ENCODE data around the gene VRK1.

The VRK1 gene

DNA sequence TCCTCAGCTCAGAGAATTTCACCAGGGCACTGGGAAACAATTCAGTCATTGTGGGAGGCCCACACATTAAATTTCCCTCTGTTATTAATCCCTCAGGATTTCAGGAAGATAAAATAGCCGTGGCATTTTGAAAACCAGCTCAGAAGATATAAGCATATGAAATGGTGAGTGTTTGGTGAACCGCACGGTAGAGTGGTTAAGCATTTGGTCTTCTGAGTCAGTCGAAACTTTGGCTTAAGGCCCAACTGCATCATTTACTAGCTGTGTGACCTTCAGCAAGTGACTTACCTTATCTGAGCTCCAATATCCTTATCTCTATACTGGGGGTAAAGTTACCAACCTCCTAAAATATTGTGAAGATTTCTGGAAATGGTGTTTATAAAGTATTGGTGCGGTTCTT, 5.2 kb upstream of the VRK1 start:
- no peak for DNase-seq (ENCODE audit: low spot score)

DNA sequence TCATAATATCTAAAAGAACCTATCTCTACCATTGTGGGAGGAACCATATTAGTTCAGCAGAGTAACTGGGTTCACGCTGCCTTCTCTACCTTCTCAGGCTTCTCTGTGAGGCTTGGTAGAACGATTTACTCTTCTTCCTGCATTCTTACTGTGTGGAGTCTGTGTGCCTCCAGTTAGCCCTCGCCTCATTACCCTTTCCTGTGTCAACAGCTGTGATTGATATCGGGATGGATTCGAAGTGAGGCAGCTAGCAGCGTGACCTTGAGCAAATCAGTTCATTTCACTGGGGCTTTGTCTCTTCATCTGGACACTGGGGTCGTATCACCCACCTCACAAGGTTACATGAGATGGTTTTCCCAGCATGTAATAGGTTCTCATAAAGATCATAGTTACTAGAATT, 4.6 kb upstream of the VRK1 start:
- no peak for DNase-seq (ENCODE audit: low spot score)

DNA sequence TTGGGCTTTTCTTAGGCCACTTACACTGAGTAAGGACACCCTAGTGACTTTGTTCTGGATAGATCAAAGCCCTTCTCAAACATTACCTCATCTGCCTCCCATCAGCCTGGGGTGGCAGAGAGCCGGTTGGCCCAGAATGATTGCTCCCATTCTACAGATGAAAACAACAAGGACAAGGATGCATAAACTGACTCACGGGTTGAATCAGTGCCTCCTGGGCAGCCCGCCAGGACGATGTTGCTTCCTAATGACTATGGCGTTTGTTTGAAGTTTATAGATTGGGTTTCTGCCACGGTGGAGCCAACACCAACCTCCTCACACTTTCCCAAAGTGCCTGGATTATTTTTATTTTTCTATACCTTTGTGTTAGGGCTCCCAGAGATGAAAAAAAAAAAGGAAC, 3.6 kb upstream of the VRK1 start:
- DNase-seq (ENCODE audit: low spot score) = no peak

DNA sequence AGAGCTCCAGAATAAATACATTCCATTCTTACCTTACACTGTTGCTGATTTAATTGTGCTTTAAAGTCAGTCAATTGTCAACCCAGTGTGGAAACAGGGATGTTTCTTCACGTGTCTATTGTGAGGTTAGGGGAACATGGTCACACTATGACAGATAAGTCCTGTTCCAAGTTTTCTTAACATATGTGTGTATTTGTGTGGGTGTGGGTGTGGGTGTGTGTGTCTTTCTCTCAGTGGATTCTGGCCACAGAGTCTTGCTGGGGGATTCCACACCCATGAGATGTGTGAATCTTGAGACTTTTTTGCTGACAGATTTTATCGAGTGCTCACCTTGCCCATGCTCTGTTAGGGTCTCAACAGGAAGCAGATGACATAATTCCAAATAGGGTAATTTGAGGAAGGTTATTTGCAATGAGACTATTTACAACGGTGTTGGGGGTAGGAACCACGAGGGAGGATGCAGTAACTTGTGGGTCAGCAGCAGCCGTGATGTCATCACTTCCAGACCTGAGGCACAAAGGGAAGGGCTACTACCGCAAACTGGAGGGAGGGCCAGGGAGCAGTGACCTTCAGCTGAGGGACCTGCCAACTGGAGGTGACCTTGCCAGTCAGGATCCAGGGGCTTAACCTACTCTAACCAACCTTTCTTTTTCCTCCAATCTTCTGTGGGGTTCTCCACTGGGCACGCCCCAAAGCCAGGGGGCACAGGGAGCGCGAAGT, 1.9 kb upstream of the VRK1 start:
- DNase-seq (ENCODE audit: low spot score) = no peak

DNA sequence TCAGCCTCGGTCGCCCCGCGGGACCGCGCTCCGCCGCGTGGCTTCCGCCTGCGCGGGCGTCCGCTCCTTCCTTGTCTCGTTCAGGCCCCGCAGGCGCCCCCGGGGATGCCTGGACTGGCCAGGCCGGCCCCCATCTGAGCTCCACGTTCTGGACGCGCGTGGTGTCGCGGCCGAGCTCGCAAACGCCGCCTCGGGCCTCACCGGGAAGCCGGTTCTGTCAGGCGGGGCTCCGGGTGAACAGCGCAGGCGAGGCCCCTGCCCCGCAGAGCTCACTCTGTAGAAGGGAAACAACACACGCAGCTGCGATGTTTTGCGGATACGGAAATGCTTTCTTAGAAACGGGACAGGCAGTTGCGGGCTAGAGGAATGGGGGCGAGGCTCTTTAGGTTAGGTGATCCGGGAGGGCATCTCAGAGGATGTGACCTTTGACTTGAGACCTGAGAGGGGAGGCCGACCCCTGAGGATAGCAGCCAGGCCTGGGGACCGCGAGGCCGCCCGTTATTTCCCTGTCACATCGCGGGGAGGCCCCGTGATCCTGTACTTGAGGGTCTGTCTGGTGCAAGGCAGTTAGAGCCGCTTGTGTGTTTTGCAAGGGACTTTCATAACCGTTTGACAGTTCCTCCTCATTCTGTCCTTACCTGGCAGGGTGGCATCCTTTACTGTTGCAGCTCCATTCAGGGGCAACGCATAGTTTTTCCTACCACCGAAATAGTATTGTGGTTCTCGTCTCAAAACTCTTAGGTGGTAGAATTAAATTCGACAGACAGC, 584 bp downstream of the VRK1 start:
- no peak for DNase-seq (ENCODE audit: low spot score)

DNA sequence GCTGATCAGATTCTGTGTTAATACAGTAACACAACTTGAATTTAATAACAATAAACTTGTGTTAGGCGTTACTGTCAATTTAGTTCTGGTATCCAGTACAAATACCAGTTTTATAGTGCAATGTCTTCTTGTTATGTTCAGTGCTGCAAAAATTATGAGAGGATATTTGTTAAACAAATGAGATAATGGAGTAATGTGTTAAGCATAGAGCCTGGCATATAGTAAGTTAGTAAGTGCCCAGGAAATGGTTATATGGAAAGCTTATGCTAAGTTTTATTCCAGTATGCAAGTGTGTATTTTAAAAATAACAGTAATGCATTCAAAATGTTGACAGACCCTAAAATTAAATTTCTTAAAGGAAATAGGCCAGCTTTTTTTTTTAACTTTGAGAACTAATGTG, 1.8 kb downstream of the VRK1 start:
- DNase-seq (ENCODE audit: low spot score) = no peak

DNA sequence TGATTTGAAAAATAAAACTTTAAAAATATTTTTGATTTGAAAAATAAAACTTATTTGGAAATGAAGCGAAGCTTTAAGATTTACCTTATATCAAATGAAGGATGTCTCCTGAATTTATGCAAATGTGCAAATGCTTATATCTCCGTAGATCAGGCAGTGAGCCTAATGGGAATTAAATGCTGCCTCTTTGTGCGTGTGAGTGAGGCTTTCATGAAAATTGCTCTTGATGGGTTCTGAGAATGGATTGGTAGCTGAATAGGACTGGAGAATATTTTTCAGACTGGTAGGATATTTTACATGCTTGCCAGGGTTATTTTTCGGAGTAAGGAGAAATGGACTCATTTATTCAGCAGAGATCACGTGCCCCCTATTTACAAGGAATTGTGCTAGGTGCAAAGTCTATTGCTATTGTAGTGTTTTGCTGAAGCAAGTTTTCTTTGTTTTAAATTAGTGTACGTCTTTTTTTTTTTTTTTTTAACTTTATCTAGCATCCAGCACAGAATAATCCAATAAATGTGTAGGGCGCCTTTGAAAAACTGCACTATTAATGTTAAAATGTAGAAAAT, 2.4 kb downstream of the VRK1 start:
- no peak for DNase-seq (ENCODE audit: low spot score)

DNA sequence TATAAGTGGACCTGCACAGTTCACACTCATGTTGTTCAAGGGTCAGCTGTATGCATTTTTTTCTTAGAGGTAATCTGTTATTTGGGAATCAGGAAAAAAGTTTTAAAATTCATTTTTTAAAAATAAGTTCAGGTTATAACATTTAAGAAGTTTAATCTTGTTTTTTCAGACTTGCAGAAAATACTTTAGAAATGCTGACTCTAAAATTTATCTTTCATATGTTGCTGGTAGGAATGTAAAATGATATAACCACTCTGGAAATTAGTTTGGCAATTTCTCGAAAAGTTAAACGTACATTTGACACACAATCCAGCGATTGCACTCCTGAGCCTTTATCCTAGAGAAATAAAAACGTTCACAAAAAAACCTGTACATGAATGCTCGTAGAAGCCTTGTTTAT, 4.7 kb downstream of the VRK1 start:
- no peak for DNase-seq (ENCODE audit: low spot score)

DNA sequence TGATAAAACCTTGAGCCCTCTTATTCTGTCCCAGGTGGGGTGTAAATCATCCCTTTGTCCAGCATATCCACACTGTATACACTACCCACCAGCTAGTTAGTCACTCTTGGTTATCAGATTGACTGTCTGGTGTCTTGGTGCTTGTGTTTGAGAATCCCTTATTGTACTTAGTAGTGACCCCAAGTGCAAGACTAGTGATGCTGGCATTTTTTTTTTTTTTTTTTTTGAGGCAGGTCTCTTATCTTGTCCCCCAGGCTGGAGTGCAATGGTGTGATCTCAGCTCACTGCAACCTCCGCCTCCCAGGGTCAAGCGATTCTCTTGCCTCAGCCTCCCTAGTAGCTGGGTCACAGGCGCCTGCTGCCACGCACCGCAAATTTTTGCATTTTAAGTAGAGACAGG, 5.8 kb downstream of the VRK1 start:
- no peak for DNase-seq (ENCODE audit: low spot score)

DNA sequence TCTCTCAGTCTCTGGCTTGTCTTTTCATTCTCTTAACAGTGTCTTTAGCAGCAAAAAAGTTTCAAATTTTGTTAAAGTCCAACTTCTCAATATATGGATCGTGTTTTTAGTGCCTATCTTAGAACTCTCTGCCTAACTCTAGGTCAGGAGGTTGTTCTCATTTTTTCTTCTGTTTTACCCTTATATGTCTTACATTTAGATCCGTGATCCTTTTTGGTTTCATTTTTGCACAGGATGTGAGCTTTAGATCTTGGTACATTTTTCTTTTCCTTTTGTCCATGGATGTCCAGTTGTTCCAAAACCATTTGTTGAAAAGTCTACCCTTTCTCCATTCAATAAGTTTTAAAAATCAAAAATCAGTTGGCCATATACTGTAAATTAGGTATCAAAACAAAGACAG, 6.8 kb downstream of the VRK1 start:
- no peak for DNase-seq (ENCODE audit: low spot score)

DNA sequence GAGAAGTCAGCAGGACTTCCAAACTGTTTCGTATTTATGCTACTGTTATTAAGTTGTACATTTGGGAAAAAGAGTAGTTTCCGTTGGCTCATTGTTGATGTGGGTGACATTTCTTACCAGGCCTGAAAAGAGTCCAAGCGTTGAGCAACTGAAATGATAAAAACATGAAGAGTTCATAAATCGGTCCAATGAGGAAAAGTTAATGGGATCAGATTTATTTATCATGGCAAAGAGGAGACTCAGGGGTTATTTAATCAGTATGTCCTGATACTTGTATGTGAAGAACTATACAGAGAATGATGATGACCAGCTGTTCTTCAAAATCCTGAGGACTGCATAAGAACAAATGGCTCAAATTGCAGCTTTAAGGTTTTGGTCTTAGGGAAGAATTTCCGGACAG, 7.7 kb downstream of the VRK1 start:
- no peak for DNase-seq (ENCODE audit: low spot score)

DNA sequence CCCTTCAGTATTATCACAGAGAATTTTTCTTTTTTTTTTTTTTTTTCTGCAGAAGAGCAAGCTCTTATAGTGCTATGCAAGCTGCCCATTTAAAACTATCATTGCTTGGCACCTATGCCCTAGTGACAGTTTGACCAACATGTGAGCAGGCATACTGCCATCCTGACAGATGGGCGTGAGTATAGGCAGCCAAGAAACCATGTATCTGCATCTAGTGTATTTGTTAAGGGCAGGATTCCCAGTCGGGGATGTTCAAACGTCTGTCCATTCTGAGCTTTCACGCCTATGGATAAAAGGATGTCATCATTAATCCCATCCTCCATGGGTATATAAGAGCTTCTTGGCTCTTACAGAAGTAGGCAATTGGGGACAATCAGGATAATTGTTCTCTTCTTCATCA, 8.8 kb downstream of the VRK1 start:
- no peak for DNase-seq (ENCODE audit: low spot score)

DNA sequence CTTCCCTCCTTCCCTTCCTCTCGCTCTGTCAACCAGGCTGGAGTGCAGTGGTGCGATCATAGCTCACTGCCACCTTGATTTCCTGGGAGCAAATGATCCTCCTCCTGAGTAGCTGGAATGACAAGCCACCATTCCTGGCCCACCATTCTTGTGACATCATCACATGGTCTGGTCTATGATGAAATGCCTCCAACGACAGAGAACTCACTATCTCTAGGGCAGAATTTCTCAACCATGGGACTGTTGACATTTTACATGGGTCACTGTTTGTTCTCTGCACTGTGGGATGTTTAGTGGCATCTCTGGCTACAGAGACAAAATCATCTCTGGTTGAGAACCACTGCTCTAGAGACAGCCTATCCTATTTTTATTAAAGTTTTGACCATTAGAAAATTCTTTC, 9.7 kb downstream of the VRK1 start:
- no peak for DNase-seq (ENCODE audit: low spot score)

DNA sequence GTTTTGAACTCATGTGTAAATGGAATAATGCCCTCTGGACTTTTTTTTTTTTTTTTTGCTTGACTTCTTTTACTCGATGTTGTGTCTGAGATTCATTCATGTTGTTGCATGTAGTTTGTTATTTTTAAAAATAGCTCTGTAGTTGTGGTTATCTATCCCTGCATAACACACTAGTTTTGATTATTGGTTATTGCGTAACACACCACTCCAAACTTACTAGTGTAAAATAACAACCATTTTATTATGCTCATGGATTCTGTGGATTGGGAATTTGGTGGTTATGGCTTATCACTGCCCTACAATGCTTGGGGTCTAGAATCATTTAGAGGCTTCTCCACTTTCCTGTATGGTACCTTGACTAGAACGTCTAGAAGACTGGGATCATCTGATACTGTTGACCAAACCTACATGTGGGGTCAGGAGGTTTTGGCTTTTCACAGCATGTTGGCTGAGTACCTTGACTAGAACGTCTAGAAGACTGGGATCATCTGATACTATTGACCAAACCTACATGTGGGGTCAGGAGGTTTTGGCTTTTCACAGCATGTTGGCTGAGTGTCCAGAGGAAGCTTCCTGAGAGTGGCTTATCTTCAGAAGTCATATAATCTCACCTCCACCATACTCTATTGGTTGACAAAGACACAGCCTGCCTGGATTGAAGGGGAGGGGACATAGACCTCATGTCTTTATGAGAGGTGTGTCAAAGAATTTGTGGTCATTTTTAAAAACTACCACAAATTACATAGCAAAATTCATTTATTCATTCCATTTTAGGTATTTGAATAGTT, 11.6 kb downstream of the VRK1 start:
- DNase-seq (ENCODE audit: low spot score) = no peak

DNA sequence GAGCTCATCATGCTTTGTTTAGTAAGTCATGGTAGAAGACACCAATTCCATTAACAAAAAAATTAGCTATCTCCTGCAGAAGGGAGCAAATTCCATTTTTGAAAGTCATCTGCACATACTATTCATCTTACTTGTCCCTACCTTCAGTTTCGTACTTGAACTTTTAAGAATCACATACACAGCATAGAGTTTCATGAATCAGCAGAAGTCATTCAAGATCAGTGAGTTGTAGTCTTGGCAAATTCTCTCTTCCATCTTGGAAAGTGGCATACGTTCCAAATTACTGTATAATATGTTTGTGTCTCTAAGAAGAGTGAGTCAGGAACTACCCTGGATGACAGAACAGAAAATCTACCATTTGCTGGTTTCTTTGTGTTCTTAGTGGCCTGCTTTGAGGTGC, 14.1 kb downstream of the VRK1 start:
- no peak for DNase-seq (ENCODE audit: low spot score)

DNA sequence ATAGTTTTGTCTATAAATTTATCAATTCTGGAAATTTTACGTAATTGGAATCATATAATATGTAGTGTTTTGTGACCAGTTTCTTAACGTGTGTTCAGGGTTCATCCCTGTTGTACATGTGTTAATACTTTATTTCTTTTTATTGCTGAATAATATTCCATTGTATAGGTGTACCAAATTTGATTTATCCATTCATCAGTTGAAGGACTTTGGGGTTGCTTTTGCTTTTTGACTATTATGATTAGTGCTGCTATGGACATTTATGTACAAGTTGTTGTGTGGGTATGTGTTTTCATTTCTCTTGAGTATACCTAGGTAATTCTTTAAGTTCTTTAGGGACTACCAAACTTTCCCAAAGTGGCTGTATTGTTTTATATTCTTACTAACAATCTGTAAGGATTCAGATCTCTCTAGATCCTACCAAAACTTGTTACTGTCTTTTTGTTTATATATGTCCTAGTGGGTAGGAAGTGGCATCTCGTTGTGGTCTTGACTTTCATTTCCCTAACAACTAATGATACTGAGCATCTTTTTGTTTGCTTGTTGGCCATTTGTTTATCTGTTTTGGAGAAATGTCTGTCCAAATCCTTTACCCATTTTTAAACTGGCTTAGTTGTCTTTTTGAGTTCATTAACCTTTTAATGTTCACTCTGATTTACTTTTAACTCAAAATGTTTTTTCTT, 14.9 kb downstream of the VRK1 start:
- DNase-seq (ENCODE audit: low spot score) = no peak

DNA sequence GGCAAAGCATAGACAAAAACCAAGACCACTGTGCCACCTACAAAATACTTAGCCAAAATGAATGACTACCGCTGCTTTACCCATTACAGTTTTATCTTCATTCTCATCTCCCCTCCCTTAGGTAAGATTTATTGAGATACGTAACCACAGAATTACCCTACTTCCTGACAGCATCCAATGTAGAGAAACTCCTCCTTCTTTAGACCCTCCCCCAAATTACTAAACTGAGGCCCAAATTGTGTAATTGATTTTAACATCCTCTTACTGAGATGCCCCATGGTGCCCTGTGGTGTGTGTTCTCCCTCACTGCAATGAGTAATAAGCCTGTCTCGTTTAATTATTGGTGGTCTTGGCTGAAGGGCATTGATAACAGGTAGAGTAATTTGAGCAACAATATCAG, 19.1 kb downstream of the VRK1 start:
- no peak for DNase-seq (ENCODE audit: low spot score)

DNA sequence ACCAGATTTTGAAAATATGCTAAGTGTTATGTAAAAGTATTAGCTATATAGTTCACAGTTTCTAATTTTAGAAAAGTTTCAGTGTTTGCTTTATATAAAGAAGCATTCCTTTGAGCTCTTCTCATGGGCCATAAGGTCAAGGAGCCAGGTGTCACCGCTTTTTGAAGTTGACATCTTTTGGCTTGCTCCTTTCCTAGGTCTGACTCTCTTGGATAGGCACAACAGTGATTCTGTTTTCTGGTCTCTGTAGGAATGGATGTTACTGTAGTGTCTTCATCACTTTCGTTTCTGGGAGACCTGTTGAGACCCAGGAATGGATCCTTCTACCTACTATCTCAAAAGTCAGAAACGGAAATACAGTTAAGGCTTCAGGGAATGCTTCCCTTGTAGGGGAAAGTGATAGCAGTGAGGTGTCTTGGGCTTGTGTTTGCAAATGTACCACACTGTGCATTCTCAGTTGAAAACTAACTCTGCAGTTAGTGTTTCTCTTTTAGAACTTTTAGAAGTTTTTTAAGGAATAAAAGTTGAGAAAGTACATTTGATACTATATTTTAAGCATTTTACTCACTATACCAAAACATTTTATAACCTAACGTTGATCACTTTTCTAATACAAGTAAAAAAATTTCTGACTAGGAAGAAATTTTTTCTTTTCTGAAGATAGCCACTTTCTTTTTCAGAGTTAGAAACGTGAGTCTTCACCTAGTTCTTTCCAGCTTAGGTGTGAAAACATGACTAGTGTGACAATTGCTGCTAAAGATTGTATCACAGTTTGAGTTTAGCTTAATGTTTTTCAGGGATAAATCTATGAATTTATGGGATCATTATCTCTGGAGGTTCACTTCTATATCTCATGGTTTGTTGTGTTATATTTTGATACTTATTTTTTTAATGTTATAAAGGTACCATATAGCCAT, 20.8 kb downstream of the VRK1 start:
- DNase-seq (ENCODE audit: low spot score) = no peak

DNA sequence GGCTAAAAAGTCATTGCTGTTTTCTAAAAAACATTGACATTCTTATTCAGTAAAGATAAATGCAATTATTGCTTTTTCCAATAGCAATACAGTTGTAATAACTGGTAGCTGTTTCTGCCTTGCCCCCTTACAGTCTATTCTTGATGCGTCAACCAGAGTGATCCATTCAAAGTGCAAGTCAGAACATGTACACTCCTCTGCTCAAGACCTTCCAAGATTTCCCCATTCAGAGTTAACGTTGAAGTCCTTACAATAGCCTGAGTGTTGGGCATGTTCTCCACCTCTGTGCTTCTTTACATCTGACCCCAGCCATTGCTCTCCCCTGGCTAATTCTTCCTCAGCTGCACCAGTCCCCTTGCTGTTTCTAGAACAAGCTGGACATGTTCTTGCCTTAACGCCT, 24.3 kb downstream of the VRK1 start:
- no peak for DNase-seq (ENCODE audit: low spot score)

DNA sequence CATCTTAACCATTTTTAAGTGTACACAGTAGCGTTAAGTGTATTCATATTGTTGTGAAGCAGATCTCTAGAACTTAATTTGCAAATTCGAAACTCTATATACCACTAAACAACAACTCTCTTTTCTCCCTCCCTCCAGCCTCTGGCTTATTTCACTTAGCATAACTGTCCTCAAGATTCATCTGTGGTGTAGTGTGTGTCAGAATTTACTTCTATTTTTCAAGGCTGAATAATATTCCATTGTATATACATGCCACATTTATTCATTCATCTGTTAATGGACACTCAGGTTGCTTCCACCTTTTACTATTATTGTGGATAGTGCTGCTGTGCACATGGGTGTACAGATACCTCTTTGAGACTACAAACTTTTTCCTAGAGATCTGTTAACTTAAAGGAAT, 26.5 kb downstream of the VRK1 start:
- no peak for DNase-seq (ENCODE audit: low spot score)

DNA sequence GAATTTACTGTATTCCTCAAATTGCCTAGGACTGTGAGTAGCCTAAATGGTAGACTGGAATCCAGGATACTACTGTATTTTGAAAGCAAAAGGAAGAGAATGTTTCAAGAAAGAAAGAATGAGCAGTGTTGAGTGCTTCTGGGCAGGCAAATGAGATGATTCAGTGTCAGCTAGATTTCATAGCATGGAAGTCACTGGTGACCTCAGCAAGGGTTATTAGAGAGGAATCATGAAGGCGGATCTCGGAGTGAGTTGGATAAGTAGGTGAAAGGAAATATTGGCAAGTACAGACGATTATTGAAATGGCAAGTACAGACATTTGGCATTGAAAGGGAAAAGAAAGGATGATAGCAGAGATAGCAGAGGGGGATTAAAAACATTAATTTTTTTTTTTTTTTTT, 27.1 kb downstream of the VRK1 start:
- DNase-seq (ENCODE audit: low spot score) = no peak
